Astrocyte of the spinal cord (primary cell): ENCODE data around the gene DOCK3.
A peak's percentile ranks its signal among the peaks of the same experiment; 100 is the strongest.

Experiments used
- DNase-seq: peaks from one replicate; pipeline ENCODE4 v3.0.0; 2011; ENCODE audit warnings: low read depth, low spot score
- H3K4me3 ChIP-seq: 2 replicates; pipeline ENCODE4 v1.5.1; 2011; ENCODE audit warnings: low read depth, mild to moderate bottlenecking, low read length, moderate library complexity
- CTCF ChIP-seq: IDR thresholded peaks from 2 replicates; pipeline ENCODE4 v1.5.1; 2012; ENCODE audit warnings: low read depth, mild to moderate bottlenecking, low read length, inconsistent platforms
- in situ Hi-C: cut with HindIII; loops from 2 replicates; pipeline ENCODE4 v1.10.0; 2017; ENCODE audit warnings: low sequenced_read_pairs

Gene DOCK3

GRCh38 chr3:50986726-50987125 is 312.0 kb downstream of the DOCK3 start:
- DNase-seq = no peak
- H3K4me3 ChIP-seq = no peak overlapping the region
- no peak for TF ChIP-seq CTCF
- in situ Hi-C loops = no loop called here

DNA sequence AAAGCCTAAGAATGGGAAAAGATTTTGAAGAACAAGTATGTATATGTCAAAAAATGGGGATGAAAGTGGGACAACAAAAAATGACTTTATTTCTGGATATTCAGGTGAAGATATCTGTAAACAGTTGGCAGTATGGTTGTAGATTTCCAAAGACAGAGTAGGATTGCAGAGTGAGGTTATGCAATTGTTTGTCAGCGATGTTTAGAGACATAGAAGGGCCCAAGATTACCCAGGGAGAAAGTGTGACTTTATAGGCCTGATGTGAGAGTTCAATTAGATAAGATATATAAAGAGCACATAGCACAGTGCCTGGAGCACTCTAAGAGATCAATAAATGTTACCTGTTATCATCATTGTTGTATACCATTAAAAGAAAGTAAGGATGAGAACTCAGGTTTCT is 319.8 kb downstream of the DOCK3 start:
- in situ Hi-C loops = no loop called here
- no peak overlapping the region for H3K4me3 ChIP-seq
- no peak for DNase-seq
- TF ChIP-seq CTCF = no peak

- no peak for TF ChIP-seq CTCF
- DNase-seq = no peak
- in situ Hi-C loops = no loop called here
- no peak overlapping the region for H3K4me3 ChIP-seq
These were observed 320.5 kb downstream of the DOCK3 start for GRCh38 chr3:50995085-50995824.

DNA sequence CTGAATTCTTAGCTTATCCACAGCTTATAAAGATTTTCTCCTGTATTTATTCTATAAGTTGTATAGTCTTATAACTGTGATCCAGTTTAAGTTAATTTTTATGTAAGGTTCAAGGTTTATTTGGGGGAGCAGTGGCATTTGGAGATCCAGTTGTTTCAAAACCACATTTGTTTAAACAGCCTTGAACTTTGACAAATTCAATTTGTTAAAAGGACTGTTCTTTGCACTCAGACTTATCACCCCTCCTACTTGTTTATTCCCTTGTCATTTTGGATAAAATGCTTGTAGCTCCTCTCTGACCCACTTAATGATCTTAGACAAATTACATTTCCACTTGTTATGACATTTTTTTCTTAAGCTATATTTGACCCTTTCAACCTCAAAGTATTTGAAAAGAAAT is 327.8 kb downstream of the DOCK3 start:
- no peak for TF ChIP-seq CTCF
- DNase-seq = no peak
- no peak overlapping the region for H3K4me3 ChIP-seq
- in situ Hi-C loops = no loop called here

DNA sequence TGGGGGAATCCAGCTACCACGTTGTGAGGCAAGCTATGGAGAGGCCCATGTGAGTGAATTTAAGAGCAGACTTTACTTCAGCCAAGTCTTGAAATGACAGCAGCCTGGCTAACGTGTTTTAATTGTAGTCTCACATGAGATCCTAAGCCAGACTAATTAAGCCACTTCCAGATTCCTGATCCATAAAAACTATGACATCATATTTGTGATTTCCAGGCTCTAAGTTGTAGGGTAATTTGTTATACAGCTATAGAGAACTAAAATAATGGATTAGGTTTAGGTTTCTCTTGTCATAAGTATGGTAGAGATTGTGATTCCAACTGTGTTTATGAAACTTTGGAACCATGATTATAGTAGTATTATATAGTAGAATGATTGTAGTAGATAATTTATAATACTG is 329.5 kb downstream of the DOCK3 start:
- no peak overlapping the region for H3K4me3 ChIP-seq
- no peak for DNase-seq
- in situ Hi-C loops = no loop called here
- TF ChIP-seq CTCF = no peak

DNA sequence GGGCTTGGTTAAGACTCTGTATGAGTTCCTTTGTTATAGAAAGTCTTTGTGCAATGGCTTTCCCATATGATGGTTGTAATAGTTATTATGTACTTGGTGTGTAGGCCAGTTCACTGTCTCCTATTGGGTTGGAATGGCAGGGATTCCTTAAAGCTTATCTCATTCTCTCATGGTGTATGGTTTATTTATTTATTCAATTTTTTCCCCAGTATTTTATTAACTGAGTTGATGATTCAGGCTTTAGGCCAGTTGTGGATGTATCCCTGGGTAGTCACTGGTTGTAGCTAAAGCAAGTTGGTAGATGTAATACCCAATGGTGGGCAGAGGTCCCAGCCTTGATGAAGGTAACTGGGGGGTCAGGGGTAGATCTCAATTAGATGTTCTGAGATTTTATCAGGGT is 349.4 kb downstream of the DOCK3 start:
- H3K4me3 ChIP-seq = no peak overlapping the region
- in situ Hi-C loops = no loop called here
- peak; percentile 0 for DNase-seq
- no peak for TF ChIP-seq CTCF
